Nephron progenitor cell (in vitro differentiated cells): ENCODE results near the gene TDRD12.
"Not testable (repeated sequence)": the region's sequence is repeated elsewhere in the genome, so short reads cannot be mapped to it uniquely, and the experiment has no call there.

Source experiments
- DNase-seq: peaks from one replicate; pipeline ENCODE4 v3.0.0; 2021
- H3K27ac Mint-ChIP-seq: 2 replicates; pipeline ENCODE4 v1.8.0; 2021; ENCODE audit warnings: mild to moderate bottlenecking, moderate library complexity, mixed read lengths
- H3K27me3 Mint-ChIP-seq: 2 replicates; pipeline ENCODE4 v1.8.0; 2021; ENCODE audit warnings: mild to moderate bottlenecking, low read depth, mixed read lengths; ENCODE audit not compliant: poor library complexity
- H3K36me3 Mint-ChIP-seq: 2 replicates; pipeline ENCODE4 v1.8.0; 2021; ENCODE audit warnings: low read depth, mixed read lengths
- H3K4me1 Mint-ChIP-seq: 2 replicates; pipeline ENCODE4 v1.8.0; 2021; ENCODE audit warnings: mixed read lengths
- H3K4me3 Mint-ChIP-seq: 2 replicates; pipeline ENCODE4 v1.8.0; 2021; ENCODE audit warnings: mild to moderate bottlenecking, moderate library complexity, mixed read lengths
- H3K9me3 Mint-ChIP-seq: 2 replicates; pipeline ENCODE4 v1.8.0; 2021; ENCODE audit warnings: mild to moderate bottlenecking, moderate library complexity, mixed read lengths
- CTCF ChIP-seq: fragments of 200-600 bp; sonication (generic); IDR thresholded peaks from 2 replicates; pipeline ENCODE4 v1.5.0; 2021; ENCODE audit warnings: antibody characterized with exemption

The TDRD12 gene

GRCh38 chr19:32750441-32751055 lies 31.0 kb downstream of the TDRD12 start:
- H3K36me3 Mint-ChIP-seq, result no peaks in the 10 kb centered on the region
- no peaks in the 10 kb centered on the region for H3K9me3 Mint-ChIP-seq
- H3K4me3 Mint-ChIP-seq, result no peak overlapping the region
- peaks cover 18% of the 10 kb centered on the region for H3K4me1 Mint-ChIP-seq
- DNase-seq, result no peak
- no peak overlapping the region for H3K27ac Mint-ChIP-seq
- TF ChIP-seq CTCF, result no peak
- peaks cover 4% of the 10 kb centered on the region for H3K27me3 Mint-ChIP-seq

GRCh38 chr19:32751066-32751465 lies 31.5 kb downstream of the TDRD12 start:
- Mint-ChIP-seq H3K27me3 (peaks cover 6% of the 10 kb centered on the region), H3K4me3 (no peak overlapping the region), H3K9me3 (no peaks in the 10 kb centered on the region), H3K4me1 (peaks cover 18% of the 10 kb centered on the region), H3K27ac (no peak overlapping the region), H3K36me3 (no peaks in the 10 kb centered on the region)
- TF ChIP-seq CTCF, result no peak
- DNase-seq, result no peak

- H3K4me3 Mint-ChIP-seq, result no peak overlapping the region
- no peak overlapping the region for H3K27ac Mint-ChIP-seq
- no peaks in the 10 kb centered on the region for H3K36me3 Mint-ChIP-seq
- TF ChIP-seq CTCF, result no peak
- H3K27me3 Mint-ChIP-seq, result peaks cover 15% of the 10 kb centered on the region
- no peaks in the 10 kb centered on the region for H3K4me1 Mint-ChIP-seq
- no peak for DNase-seq
- H3K9me3 Mint-ChIP-seq, result peaks cover 11% of the 10 kb centered on the region
Observed at GRCh38 chr19:32757189-32757588, 37.6 kb downstream of the TDRD12 start.

GRCh38 chr19:32765365-32765764 lies 45.8 kb downstream of the TDRD12 start:
- H3K36me3 Mint-ChIP-seq, H3K4me1 Mint-ChIP-seq: not testable (repeated sequence)

GRCh38 chr19:32767951-32768679 lies 48.5 kb downstream of the TDRD12 start:
- H3K4me1 Mint-ChIP-seq, result peaks cover 5% of the 10 kb centered on the region
- H3K27ac Mint-ChIP-seq, result no peak overlapping the region
- peaks cover 19% of the 10 kb centered on the region for H3K27me3 Mint-ChIP-seq
- TF ChIP-seq CTCF, result no peak
- H3K4me3 Mint-ChIP-seq, result no peak overlapping the region
- peaks cover 9% of the 10 kb centered on the region for H3K9me3 Mint-ChIP-seq
- H3K36me3 Mint-ChIP-seq, result no peaks in the 10 kb centered on the region
- DNase-seq, result no peak

More at GRCh38 chr19:32765365-32765764, 45.8 kb downstream of the TDRD12 start:
- H3K9me3 Mint-ChIP-seq, DNase-seq, H3K27ac Mint-ChIP-seq, H3K4me3 Mint-ChIP-seq: not testable (repeated sequence)
- H3K27me3 Mint-ChIP-seq, result peaks cover 24% of the 10 kb centered on the region

- Mint-ChIP-seq H3K9me3 (peaks cover 9% of the 10 kb centered on the region), H3K4me3 (no peak overlapping the region), H3K27ac (no peak overlapping the region), H3K4me1 (no peaks in the 10 kb centered on the region), H3K27me3 (peaks cover 15% of the 10 kb centered on the region), H3K36me3 (no peaks in the 10 kb centered on the region)
- no peak for TF ChIP-seq CTCF
- DNase-seq, result no peak
Observed at GRCh38 chr19:32771596-32771995, 52.0 kb downstream of the TDRD12 start.
